IMR-90 (cell line): Measurements from ENCODE around the gene NUDT3. TPM values are rescaled to one million over a fixed set of nuclear protein-coding genes. Genes with fewer than 3 reads are reported as not detected.

ENCODE experiments used
- ATAC-seq: fragments of 200-7000 bp; cut with Tn5 transposase; 2 replicates; pipeline ENCODE4 v1.9.1; 2020; ENCODE audit warnings: low read depth, mild to moderate bottlenecking, moderate library complexity
- BruUV-seq: library from RNA; stranded (reverse); fragments of 400-500 nt; replicated peaks from 2 replicates; lab custom pipeline; 2021; lab: Mats Ljungman, UMichigan
- CTCF ChIA-PET: fragments of 300-600 bp; formaldehyde crosslinking; extraction: SDS; loops from one replicate; lab custom pipeline; 2021; ENCODE audit warnings: antibody characterized with exemption; lab: Yijun Ruan, JAX
- POLR2A ChIA-PET: fragments of 300-600 bp; sonication (Branson Sonifier 250); formaldehyde crosslinking; loops from one replicate; lab custom pipeline; 2022; ENCODE audit warnings: antibody characterized with exemption; ENCODE audit not compliant: unreplicated experiment; lab: Charles Lee
- DNase-seq: peaks from one replicate; pipeline ENCODE4 v3.0.0; 2013
- H2AFZ ChIP-seq: replicated peaks from 2 replicates; pipeline ENCODE3; 2013; ENCODE audit warnings: low read length, mild to moderate bottlenecking; ENCODE audit not compliant: poor library complexity
- H2AK5ac ChIP-seq: 2 replicates; pipeline ENCODE4 v1.6.1; 2013; ENCODE audit warnings: low read depth, low read length, inconsistent platforms
- H2AK9ac ChIP-seq: replicated peaks from 2 replicates; pipeline ENCODE3; 2013; ENCODE audit warnings: mild to moderate bottlenecking, low read depth, low read length, moderate library complexity; ENCODE audit not compliant: poor library complexity
- H2BK120ac ChIP-seq: 2 replicates; pipeline ENCODE4 v1.6.1; 2013; ENCODE audit warnings: low read depth, low read length, inconsistent platforms
- H2BK15ac ChIP-seq: 3 replicates; pipeline ENCODE4 v1.6.1; 2013; ENCODE audit warnings: low read depth, low read length, inconsistent platforms
- H2BK20ac ChIP-seq: 2 replicates; pipeline ENCODE4 v1.6.1; 2013; ENCODE audit warnings: low read depth, mild to moderate bottlenecking, inconsistent platforms, low read length, moderate library complexity
- H2BK5ac ChIP-seq: 2 replicates; pipeline ENCODE4 v1.6.1; 2013; ENCODE audit warnings: mild to moderate bottlenecking, low read depth, low read length, inconsistent platforms; ENCODE audit not compliant: poor library complexity, severe bottlenecking
- H3K14ac ChIP-seq: replicated peaks from 2 replicates; pipeline ENCODE4 v1.6.1; 2013; ENCODE audit warnings: low read depth, low read length, inconsistent platforms
- H3K18ac ChIP-seq: 2 replicates; pipeline ENCODE4 v1.6.1; 2013; ENCODE audit warnings: low read depth, low read length, control low read depth
- H3K23ac ChIP-seq: 2 replicates; pipeline ENCODE4 v1.6.1; 2013; ENCODE audit warnings: low read depth, low read length, inconsistent platforms
- H3K27ac ChIP-seq: 2 replicates; pipeline ENCODE4 v1.5.1; 2013; ENCODE audit warnings: mild to moderate bottlenecking, control low read depth, low read length; ENCODE audit not compliant: insufficient read depth
- H3K27me3 ChIP-seq: 2 replicates; pipeline ENCODE4 v1.6.1; 2013; ENCODE audit warnings: low read length; ENCODE audit not compliant: control insufficient read depth, insufficient read depth
- H3K36me3 ChIP-seq: 2 replicates; pipeline ENCODE4 v1.6.1; 2013; ENCODE audit warnings: low read length, mixed read lengths; ENCODE audit not compliant: control insufficient read depth, insufficient read depth
- H3K4ac ChIP-seq: 2 replicates; pipeline ENCODE4 v1.6.1; 2013; ENCODE audit warnings: low read depth, low read length, inconsistent platforms
- H3K4me1 ChIP-seq: 2 replicates; pipeline ENCODE4 v1.6.1; 2013; ENCODE audit warnings: low read length, mixed read lengths; ENCODE audit not compliant: control insufficient read depth, insufficient read depth
- H3K4me2 ChIP-seq: 2 replicates; pipeline ENCODE4 v1.6.1; 2013; ENCODE audit warnings: low read depth, mild to moderate bottlenecking, control low read depth, low read length, moderate library complexity
- H3K4me3 ChIP-seq: 2 replicates; pipeline ENCODE4 v1.5.1; 2013; ENCODE audit warnings: low read depth, mild to moderate bottlenecking, control low read depth, low read length, moderate library complexity; ENCODE audit not compliant: insufficient read depth
- H3K56ac ChIP-seq: 2 replicates; pipeline ENCODE4 v1.6.1; 2013; ENCODE audit warnings: low read length, inconsistent platforms; ENCODE audit not compliant: insufficient read depth; ENCODE audit errors: extremely low read depth
- H3K79me1 ChIP-seq, 2 experiments: 2 replicates each; pipeline ENCODE4 v1.6.1; 2013; ENCODE audit warnings: low read length in 2 of 2, inconsistent platforms in 1 of 2, low read depth in 1 of 2
- H3K9ac ChIP-seq: 2 replicates; pipeline ENCODE4 v1.6.1; 2013; ENCODE audit warnings: low read depth, low read length, control low read depth
- H3K9me1 ChIP-seq: 2 replicates; pipeline ENCODE4 v1.6.1; 2013; ENCODE audit warnings: low read length, inconsistent platforms; ENCODE audit not compliant: insufficient read depth
- H3K9me3 ChIP-seq: 2 replicates; pipeline ENCODE4 v1.6.1; 2013; ENCODE audit warnings: low read length; ENCODE audit not compliant: control insufficient read depth, insufficient read depth
- H4K20me1 ChIP-seq: 2 replicates; pipeline ENCODE4 v1.6.1; 2013; ENCODE audit warnings: low read length, inconsistent platforms; ENCODE audit not compliant: insufficient read depth
- H4K5ac ChIP-seq: 2 replicates; pipeline ENCODE4 v1.6.1; 2013; ENCODE audit warnings: mild to moderate bottlenecking, low read depth, low read length, control low read depth
- H4K8ac ChIP-seq, 2 experiments: 2 replicates each; pipeline ENCODE4 v1.6.1; 2013; ENCODE audit warnings: low read depth in 2 of 2, low read length in 2 of 2, control low read depth in 1 of 2, inconsistent platforms in 1 of 2
- H4K91ac ChIP-seq: 2 replicates; pipeline ENCODE4 v1.6.1; 2013; ENCODE audit warnings: low read depth, low read length, inconsistent platforms; ENCODE audit not compliant: insufficient read depth
- CEBPB ChIP-seq: IDR thresholded peaks from 2 replicates; pipeline ENCODE4 v1.6.1; 2012; ENCODE audit warnings: low read depth, low read length, improper control_type of control experiment
- POLR2A ChIP-seq: IDR thresholded peaks from 2 replicates; pipeline ENCODE4 v1.6.1; 2012; ENCODE audit warnings: mild to moderate bottlenecking, low read depth, low read length
- WGBS, 2 experiments: methylation state at CpG; one replicate each; pipeline versions ENCODE4 v1.1.5 to v1.1.7; 2013; ENCODE audit warnings: missing lambda C conversion rate in 2 of 2; ENCODE audit not compliant: insufficient read length in 1 of 2; ENCODE audit errors: extremely low coverage in 2 of 2; 5-methylcytosine and 5-hydroxymethylcytosine counted together
- dilution Hi-C: fragments of 300-500 bp; cut with HindIII; formaldehyde crosslinking; loops from one replicate; pipeline ENCODE4 v1.14.3; 2018; ENCODE audit warnings: low sequenced_read_pairs; ENCODE audit not compliant: unreplicated experiment
- in situ Hi-C: fragments of 300-500 bp; cut with MboI; formaldehyde crosslinking; loops from 3 replicates; pipeline ENCODE4 v1.14.3; 2019; ENCODE audit warnings: low sequenced_read_pairs, inconsistent platforms, mixed read lengths
- intact Hi-C: fragments of 100-400 bp; cut with micrococcal nuclease; formaldehyde crosslinking; loops from 2 replicates; pipeline ENCODE4 v1.10.0; 2022
- polyA plus RNA-seq, 3 experiments: library from polyadenylated mRNA; depleted of rRNA; stranded (reverse); fragments of >200 nt; gene quantifications; 2 replicates each; pipeline ENCODE4 v1.2.3, GENCODE V29; 2012; ENCODE audit warnings: low replicate concordance in 1 of 3
- total RNA-seq: library from RNA; depleted of rRNA; stranded (reverse); fragments of >200 nt; gene quantifications from 2 replicates; pipeline ENCODE4 v1.2.3, GENCODE V29; 2012

Gene NUDT3
- total and polyA plus RNA-seq, 2 of the 4 experiments (the other 2 are of a cell fraction), result 10.1 to 17.2 TPM

GRCh38 chr6:34238585-34239499 lies 153.6 kb downstream of the NUDT3 start:
- H2AFZ ChIP-seq, result peak overlapping the region; percentile 53
- WGBS, 2 experiments, result 20% methylated on average over 3 of the region's 14 CpGs; no CpG with 5 or more reads in 1 of the 2 experiments

More at GRCh38 chr6:34238585-34239499, 153.6 kb downstream of the NUDT3 start:
- H3K4me2 ChIP-seq, result peak overlapping the region; percentile 82
- H3K18ac ChIP-seq, result peak overlapping the region; percentile 28; the same call in 1 of the 2 replicates
- intact Hi-C loops, result loop anchor here (5.0 kb wide), 1 partner anchor 42 kb away; no protein-coding TSS in a partner anchor
- no peaks in the 10 kb centered on the region for H3K9me3 ChIP-seq
- dilution Hi-C loops, result no loop called here
- H2BK20ac ChIP-seq, result no peak overlapping the region
- TF ChIP-seq CEBPB (no peak), POLR2A (peak; percentile 34; the same call in 1 of the 2 replicates)
- H3K4me3 ChIP-seq, result peak overlapping the region; percentile 76
- H4K91ac ChIP-seq, result peak overlapping the region; percentile 62
- peak overlapping the region; percentile 72 for H2AK5ac ChIP-seq
- peak overlapping the region; percentile 76 for H2BK5ac ChIP-seq
- ATAC-seq (no peak), DNase-seq (no peak)
- H3K4ac ChIP-seq, result peak overlapping the region; percentile 85
- peaks cover 24% of the 10 kb centered on the region for H3K36me3 ChIP-seq
- CTCF ChIA-PET, result no interaction called here
- peak overlapping the region; percentile 71 for H3K9ac ChIP-seq
- H3K4me1 ChIP-seq, result peaks cover 33% of the 10 kb centered on the region
- peaks cover 14 to 50% of the 10 kb centered on the region in 2 experiments for H3K79me1 ChIP-seq
- peak overlapping the region; percentile 97 for H3K14ac ChIP-seq
- peaks cover 25% of the 10 kb centered on the region for H4K20me1 ChIP-seq
- peak overlapping the region; percentile 97 for H3K23ac ChIP-seq
- H3K27me3 ChIP-seq, result no peaks in the 10 kb centered on the region
- peak overlapping the region; percentile 38; the same call in 1 of the 2 replicates for H2BK120ac ChIP-seq
- peak overlapping the region; percentile 96 for H2AK9ac ChIP-seq
- in situ Hi-C loops, result no loop called here
- peak overlapping the region; percentile 61 for H3K27ac ChIP-seq
- peaks cover 27% of the 10 kb centered on the region for H3K9me1 ChIP-seq
- H2BK15ac ChIP-seq, result peak overlapping the region; percentile 7; the same call in 1 of the 3 replicates
- H4K5ac ChIP-seq, result peak overlapping the region; percentile 38
- H4K8ac ChIP-seq, result peak overlapping the region; percentile 44 to 75
- BruUV-seq, result no TSS peak
- peak overlapping the region; percentile 91 for H3K56ac ChIP-seq
- POLR2A ChIA-PET, result no interaction called here
